MM.1S (cell line): ENCODE results near the gene MCF2L2.

Source experiments
- CTCF ChIP-seq: fragments of 300-600 bp; sonication (generic); IDR thresholded peaks from 2 replicates; pipeline ENCODE4 v1.5.1; 2016; ENCODE audit warnings: antibody characterized with exemption, low read length, mixed read lengths
- EZH2phosphoT487 ChIP-seq: fragments of 300-600 bp; sonication (generic); IDR thresholded peaks from 2 replicates; pipeline ENCODE4 v1.6.1; 2018; ENCODE audit warnings: antibody characterized with exemption, low read length

- TF ChIP-seq CTCF (no peak), EZH2phosphoT487 (no peak)
Observed at GRCh38 chr3:183267140-183267539, 161.3 kb downstream of the MCF2L2 start.
